OCI-LY1 (cell line): ENCODE measurements around the gene WDFY2.

Experiments used
- EZH2 ChIP-seq: fragments of 200-600 bp; sonication (generic), shearing (Covaris generic); IDR thresholded peaks from 2 replicates; pipeline ENCODE4 v1.8.0; 2017; ENCODE audit warnings: borderline replicate concordance, mixed run types, mild to moderate bottlenecking, antibody characterized with exemption, low read length, moderate library complexity, mixed read lengths
- TF ChIP-seq, protein P1 (sequence below): fragments of 200-600 bp; sonication (generic), shearing (Covaris generic); IDR thresholded peaks from 2 replicates; pipeline ENCODE4 v1.5.1; 2017; ENCODE audit warnings: mild to moderate bottlenecking, antibody characterized with exemption, low read length, moderate library complexity, mixed read lengths

DNA sequence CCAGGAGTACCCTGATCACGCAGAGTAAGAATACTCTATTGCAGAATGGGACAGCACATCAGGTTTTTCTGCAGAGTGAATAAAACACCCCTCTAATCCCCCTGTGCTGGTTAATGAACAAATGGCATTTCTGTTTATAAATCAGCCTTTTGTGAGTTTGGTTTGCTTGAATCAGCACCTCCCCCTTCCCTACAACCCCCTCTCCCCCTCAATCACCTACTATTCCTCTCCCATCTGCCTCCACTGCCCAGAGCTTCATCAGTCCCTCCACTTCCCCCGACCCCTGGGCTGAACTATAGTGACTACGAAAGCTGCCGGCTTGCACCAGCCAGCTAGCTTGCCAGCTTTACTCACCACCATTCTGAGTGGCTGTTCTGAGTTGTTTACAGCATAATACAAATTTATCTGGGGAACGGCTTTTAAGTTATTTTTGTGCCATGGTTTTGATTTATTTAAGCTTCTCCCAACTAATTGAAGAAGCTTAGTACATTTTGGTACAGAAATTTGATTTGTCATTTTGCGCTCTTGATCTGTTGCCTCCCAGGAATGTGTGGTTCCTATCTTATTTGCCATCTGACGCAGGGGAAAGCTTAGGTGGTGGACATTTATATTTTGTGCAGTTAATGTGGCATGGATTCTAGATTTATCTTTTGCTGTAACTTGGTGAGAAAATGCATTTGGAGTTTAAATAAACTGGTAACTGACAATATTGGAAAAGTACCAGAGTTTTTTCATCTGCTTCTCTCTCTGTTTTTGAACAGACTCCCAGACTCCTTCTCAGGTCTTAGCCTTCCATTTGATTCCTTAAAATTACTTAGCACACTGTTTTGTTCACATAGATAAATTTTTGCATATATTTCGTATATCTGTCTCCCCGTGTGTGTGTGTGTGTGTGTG lies 41.7 kb upstream of the WDFY2 start:
- TF ChIP-seq, protein P1, sequence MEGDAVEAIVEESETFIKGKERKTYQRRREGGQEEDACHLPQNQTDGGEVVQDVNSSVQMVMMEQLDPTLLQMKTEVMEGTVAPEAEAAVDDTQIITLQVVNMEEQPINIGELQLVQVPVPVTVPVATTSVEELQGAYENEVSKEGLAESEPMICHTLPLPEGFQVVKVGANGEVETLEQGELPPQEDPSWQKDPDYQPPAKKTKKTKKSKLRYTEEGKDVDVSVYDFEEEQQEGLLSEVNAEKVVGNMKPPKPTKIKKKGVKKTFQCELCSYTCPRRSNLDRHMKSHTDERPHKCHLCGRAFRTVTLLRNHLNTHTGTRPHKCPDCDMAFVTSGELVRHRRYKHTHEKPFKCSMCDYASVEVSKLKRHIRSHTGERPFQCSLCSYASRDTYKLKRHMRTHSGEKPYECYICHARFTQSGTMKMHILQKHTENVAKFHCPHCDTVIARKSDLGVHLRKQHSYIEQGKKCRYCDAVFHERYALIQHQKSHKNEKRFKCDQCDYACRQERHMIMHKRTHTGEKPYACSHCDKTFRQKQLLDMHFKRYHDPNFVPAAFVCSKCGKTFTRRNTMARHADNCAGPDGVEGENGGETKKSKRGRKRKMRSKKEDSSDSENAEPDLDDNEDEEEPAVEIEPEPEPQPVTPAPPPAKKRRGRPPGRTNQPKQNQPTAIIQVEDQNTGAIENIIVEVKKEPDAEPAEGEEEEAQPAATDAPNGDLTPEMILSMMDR = no peak
- no peak for TF ChIP-seq EZH2
